Colonic mucosa (tissue), 4 donors: ENCODE data around the gene ABHD12B. TPM values are rescaled to one million over a fixed set of nuclear protein-coding genes. Genes with fewer than 3 reads are reported as not detected.

Experiments used
- DNase-seq: peaks from one replicate; pipeline ENCODE4 v3.0.0-alpha.2; 2020
- H3K27ac ChIP-seq: fragments of 200-600 bp; one replicate; pipeline ENCODE4 v1.8.0; 2021
- H3K27me3 ChIP-seq: fragments of 200-600 bp; one replicate; pipeline ENCODE4 v1.8.0; 2021
- H3K36me3 ChIP-seq: fragments of 200-600 bp; one replicate; pipeline ENCODE4 v1.8.0; 2021
- H3K4me1 ChIP-seq: fragments of 200-600 bp; one replicate; pipeline ENCODE4 v1.8.0; 2021; ENCODE audit warnings: mild to moderate bottlenecking
- H3K4me3 ChIP-seq: fragments of 200-600 bp; one replicate; pipeline ENCODE4 v1.8.0; 2021
- H3K9ac ChIP-seq, 2 donors: one replicate each; pipeline ENCODE4 v1.7.0; 2013; ENCODE audit warnings: control low read depth in 2 of 2, low read depth in 2 of 2, low read length in 2 of 2
- H3K9me3 ChIP-seq: fragments of 200-600 bp; one replicate; pipeline ENCODE4 v1.8.0; 2021
- intact Hi-C: fragments of 100-400 bp; cut with DNase I; formaldehyde crosslinking; loops from one replicate; pipeline ENCODE4 v1.14.1; 2022
- total RNA-seq, 2 donors: library from RNA; stranded (reverse); fragmentation: NEBNext Ultra II Directional in 1 of 2; extraction: Animal tissue kit (Norgen Biotek cat#: 25700) in 1 of 2; gene quantifications; one replicate each; pipeline ENCODE4 v1.2.1, GENCODE V29; 2021
- TF ChIP-seq, protein P1 (sequence below): fragments of 200-600 bp; IDR thresholded peaks from one replicate; pipeline ENCODE4 v1.8.0; 2022; ENCODE audit warnings: antibody characterized with exemption, mild to moderate bottlenecking
- donor health status: healthy.
- donor health status: DM: no; HTN: no; CAD: no.
- donor health status: DM: no; HTN: no; CAD: no.

ABHD12B gene
- total RNA-seq, 2 donors from 2014 or later = 11.0 to 20.7 TPM

DNA sequence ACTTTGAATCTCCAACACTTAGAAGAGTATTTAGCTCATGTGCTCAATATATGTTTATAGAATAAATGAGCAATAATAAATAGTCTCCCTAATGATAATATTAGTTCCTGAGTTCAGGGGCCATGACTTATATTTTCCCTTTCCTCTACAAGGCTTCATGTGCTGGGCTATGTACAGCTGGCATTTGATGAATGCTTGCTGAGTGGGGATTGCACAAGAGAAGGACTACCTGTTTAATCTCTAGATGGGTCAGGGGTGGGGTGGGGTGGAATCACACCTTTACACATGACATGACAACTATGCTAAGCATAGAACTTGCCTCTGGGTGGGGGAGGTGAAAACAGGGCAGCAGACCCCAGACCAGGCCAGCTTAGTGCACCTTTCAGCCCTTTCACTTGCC lies 7.6 kb upstream of the ABHD12B start:
- DNase-seq = no peak
- intact Hi-C loops = no loop called here
- no peak overlapping the region for H3K4me3 ChIP-seq
- H3K36me3 ChIP-seq = no peaks in the 10 kb centered on the region
- no peaks in the 10 kb centered on the region for H3K4me1 ChIP-seq
- TF ChIP-seq, protein P1, sequence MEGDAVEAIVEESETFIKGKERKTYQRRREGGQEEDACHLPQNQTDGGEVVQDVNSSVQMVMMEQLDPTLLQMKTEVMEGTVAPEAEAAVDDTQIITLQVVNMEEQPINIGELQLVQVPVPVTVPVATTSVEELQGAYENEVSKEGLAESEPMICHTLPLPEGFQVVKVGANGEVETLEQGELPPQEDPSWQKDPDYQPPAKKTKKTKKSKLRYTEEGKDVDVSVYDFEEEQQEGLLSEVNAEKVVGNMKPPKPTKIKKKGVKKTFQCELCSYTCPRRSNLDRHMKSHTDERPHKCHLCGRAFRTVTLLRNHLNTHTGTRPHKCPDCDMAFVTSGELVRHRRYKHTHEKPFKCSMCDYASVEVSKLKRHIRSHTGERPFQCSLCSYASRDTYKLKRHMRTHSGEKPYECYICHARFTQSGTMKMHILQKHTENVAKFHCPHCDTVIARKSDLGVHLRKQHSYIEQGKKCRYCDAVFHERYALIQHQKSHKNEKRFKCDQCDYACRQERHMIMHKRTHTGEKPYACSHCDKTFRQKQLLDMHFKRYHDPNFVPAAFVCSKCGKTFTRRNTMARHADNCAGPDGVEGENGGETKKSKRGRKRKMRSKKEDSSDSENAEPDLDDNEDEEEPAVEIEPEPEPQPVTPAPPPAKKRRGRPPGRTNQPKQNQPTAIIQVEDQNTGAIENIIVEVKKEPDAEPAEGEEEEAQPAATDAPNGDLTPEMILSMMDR = no peak
- H3K27me3 ChIP-seq = no peaks in the 10 kb centered on the region
- no peak overlapping the region for H3K27ac ChIP-seq
- no peaks in the 10 kb centered on the region for H3K9me3 ChIP-seq
- H3K9ac ChIP-seq = no peak overlapping the region

DNA sequence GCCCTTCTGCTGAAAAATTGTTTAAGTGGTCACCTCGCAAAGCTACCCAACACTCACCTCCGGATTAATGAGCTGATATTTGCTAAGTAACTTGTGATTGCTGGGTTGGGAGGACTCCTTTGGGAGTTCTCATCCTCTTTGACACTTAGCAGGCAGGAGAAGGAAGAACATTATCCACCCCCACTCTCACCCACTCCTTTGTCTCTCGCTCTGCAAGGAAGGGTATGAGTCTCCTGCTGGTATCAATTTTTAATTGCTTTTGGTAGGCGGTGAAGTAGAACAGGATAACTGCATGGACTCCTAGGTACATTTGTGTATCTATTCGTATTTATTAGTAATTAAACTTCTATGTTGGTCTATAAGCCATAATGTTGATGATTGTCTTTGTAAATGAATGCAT lies 6.9 kb upstream of the ABHD12B start:
- no peaks in the 10 kb centered on the region for H3K36me3 ChIP-seq
- no peaks in the 10 kb centered on the region for H3K9me3 ChIP-seq
- no peak overlapping the region for H3K27ac ChIP-seq
- no peaks in the 10 kb centered on the region for H3K4me1 ChIP-seq
- TF ChIP-seq, protein P1 = no peak
- H3K9ac ChIP-seq = no peak overlapping the region
- DNase-seq = no peak
- H3K27me3 ChIP-seq = no peaks in the 10 kb centered on the region
- no peak overlapping the region for H3K4me3 ChIP-seq
- intact Hi-C loops = no loop called here

DNA sequence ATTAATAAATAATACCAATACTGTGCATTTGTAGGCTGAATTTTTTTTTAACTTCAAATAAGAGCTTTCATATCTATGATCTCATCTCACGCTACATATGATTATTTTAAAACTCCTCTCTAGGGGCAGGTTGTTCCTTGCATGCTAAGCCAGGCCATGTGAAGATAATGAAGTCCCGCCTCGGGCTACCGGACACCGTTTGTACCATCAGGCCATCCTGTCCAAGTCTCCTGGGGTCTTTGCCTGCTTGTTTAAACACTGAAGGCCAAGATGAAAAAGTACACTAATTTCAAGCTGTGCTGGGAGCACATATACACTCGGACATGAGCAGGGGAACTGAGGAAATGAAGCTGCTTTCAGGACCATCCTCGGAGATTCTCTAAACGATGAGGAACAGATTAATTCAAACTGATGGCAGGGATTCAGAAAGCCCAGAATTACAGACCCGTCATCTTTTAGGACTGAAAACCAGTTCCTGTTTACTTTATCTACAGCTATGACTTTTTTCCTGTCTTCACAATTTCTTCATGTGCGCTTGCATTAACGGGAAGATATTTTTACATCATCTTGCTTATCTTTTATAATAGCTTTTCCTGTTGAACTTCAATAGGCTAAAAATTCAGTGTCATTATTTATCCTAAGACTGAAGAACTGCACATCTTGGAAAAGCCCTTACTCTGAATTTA lies 6.3 kb upstream of the ABHD12B start:
- Histone ChIP-seq H3K9me3 (no peaks in the 10 kb centered on the region), H3K27ac (no peak overlapping the region), H3K27me3 (no peaks in the 10 kb centered on the region), H3K36me3 (no peaks in the 10 kb centered on the region), H3K4me1 (no peaks in the 10 kb centered on the region), H3K4me3 (no peak overlapping the region), H3K9ac (no peak overlapping the region)
- intact Hi-C loops = no loop called here
- TF ChIP-seq, protein P1 = no peak
- DNase-seq = no peak

DNA sequence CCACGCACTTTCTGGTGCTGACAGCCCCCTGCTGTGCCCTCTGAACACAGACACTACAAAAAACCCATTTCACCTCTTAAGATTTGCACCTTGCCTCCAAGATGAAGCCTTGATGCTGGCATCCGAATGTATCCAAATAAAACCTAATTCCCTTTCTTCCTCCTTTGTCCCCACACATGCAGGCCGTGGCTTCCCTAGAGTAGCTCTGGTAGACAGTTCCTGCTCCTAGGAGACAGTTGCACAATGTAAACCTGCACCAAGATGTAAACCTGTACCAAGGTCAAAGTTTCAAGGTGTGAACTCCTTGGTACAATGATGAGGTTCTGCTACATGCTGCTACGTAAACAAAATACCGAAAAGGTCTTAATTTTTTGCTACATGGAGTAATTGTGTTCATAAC lies 625 bp upstream of the ABHD12B start:
- Histone ChIP-seq H3K4me1 (no peaks in the 10 kb centered on the region), H3K9ac (no peak overlapping the region), H3K27ac (peak overlapping the region; percentile 43), H3K27me3 (peaks cover 7% of the 10 kb centered on the region), H3K4me3 (no peak overlapping the region), H3K36me3 (no peaks in the 10 kb centered on the region), H3K9me3 (no peaks in the 10 kb centered on the region)
- intact Hi-C loops = no loop called here
- TF ChIP-seq, protein P1 = no peak
- peak; percentile 55 for DNase-seq

DNA sequence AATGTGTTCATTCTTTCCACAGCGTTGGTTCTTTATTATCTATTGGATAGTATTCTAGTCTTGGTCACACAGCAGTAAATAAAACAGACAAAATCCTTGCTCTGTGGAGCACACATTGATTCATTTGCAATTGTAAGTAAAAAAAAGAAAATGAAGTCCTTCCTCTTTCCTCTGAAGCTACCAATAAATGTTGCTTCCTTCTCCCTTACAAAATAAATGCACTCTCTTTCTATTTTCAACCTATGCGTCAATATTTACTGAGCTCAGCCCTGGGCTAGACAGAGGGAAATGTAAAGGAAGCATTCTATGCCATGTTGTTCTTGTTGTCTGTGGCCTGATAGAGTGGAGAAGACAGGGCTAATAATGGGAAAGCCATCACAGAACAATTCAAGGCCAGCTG lies 2.9 kb downstream of the ABHD12B start:
- TF ChIP-seq, protein P1 = no peak
- intact Hi-C loops = no loop called here
- H3K4me1 ChIP-seq = no peaks in the 10 kb centered on the region
- H3K4me3 ChIP-seq = no peak overlapping the region
- no peaks in the 10 kb centered on the region for H3K36me3 ChIP-seq
- H3K27ac ChIP-seq = no peak overlapping the region
- no peak for DNase-seq
- peaks cover 7% of the 10 kb centered on the region for H3K27me3 ChIP-seq
- no peak overlapping the region for H3K9ac ChIP-seq
- H3K9me3 ChIP-seq = no peaks in the 10 kb centered on the region
